Sigmoid colon (tissue), 3 donors: Measurements from ENCODE around the gene IPCEF1.

Experiments used
- CTCF ChIP-seq, 4 experiments: fragments of 450-650 bp in 3 of 4; fragments of 200-600 bp in 1 of 4; IDR thresholded peaks; one replicate each; pipeline ENCODE4 v1.5.1; 2016 to 2019; ENCODE audit warnings: antibody characterized with exemption in 4 of 4, mild to moderate bottlenecking in 3 of 4, moderate library complexity in 2 of 4
- POLR2A ChIP-seq, 2 donors: fragments of 450-650 bp; IDR thresholded peaks; one replicate each; pipeline ENCODE4 v1.6.1; 2016; ENCODE audit warnings: antibody characterized with exemption in 2 of 2, mild to moderate bottlenecking in 2 of 2, moderate library complexity in 2 of 2

GRCh38 chr6:154384191-154384590 is 27.6 kb upstream of the IPCEF1 start:
- TF ChIP-seq POLR2A (IDR thresholded peaks at IDR 0.05) (no peak), CTCF (IDR thresholded peaks at IDR 0.05) (no peak)
